ENCODE measurements around the gene MYADM. TPM values are rescaled to one million over a fixed set of nuclear protein-coding genes. Genes with fewer than 3 reads are reported as not detected.

Gene MYADM
- total and polyA plus RNA-seq, 2 of the 13 experiments (the other 11 are each of a cell fraction or from before 2014, with no cell fraction given), result 19.9 to 38.1 TPM

- no peak for TF ChIP-seq ZNF572 (CRISPR knock-in tag; IDR thresholded peaks at IDR 0.05)
- TF ChIP-seq ZNF788 (CRISPR knock-in tag; IDR thresholded peaks at IDR 0.05; ENCODE audit: borderline replicate concordance), result no peak
- no peak; the same call in 1 of the 2 replicates for TF ChIP-seq ZNF691 (CRISPR knock-in tag; IDR thresholded peaks at IDR 0.05; ENCODE audit: borderline replicate concordance, low read depth)
- TF ChIP-seq AHR (CRISPR knock-in tag; IDR thresholded peaks at IDR 0.05), result peak; percentile 85; the same call in 1 of the 2 replicates
- no peak for TF ChIP-seq SMAD9 (CRISPR knock-in tag; IDR thresholded peaks at IDR 0.05)
- TF ChIP-seq CBX1 (IDR thresholded peaks at IDR 0.05; ENCODE audit: low read depth), result no peak
- TF ChIP-seq MYC (CRISPR knock-in tag; IDR thresholded peaks at IDR 0.05; ENCODE audit: borderline replicate concordance), result peak; percentile 42; the same call in 1 of the 2 replicates
- no peak; the same call in 1 of the 2 replicates for TF ChIP-seq ZNF558 (CRISPR knock-in tag; IDR thresholded peaks at IDR 0.05; ENCODE audit: borderline replicate concordance)
- TF ChIP-seq ZFP62 (CRISPR knock-in tag; IDR thresholded peaks at IDR 0.05), result no peak
- TF ChIP-seq ZNF383 (CRISPR knock-in tag; IDR thresholded peaks at IDR 0.05; ENCODE audit: borderline replicate concordance), result no peak
- TF ChIP-seq PRDM15 (CRISPR knock-in tag; IDR thresholded peaks at IDR 0.05), result no peak
- TF ChIP-seq ZSCAN21 (CRISPR knock-in tag; IDR thresholded peaks at IDR 0.05; ENCODE audit: borderline replicate concordance), result 0 out of 2 replicates have a peak, but pooled peaks have one; percentile 37
- TF ChIP-seq ZNF510 (CRISPR knock-in tag; IDR thresholded peaks at IDR 0.05; ENCODE audit: low read depth), result no peak
- no peak for TF ChIP-seq GLMP (CRISPR knock-in tag; IDR thresholded peaks at IDR 0.05; ENCODE audit: borderline replicate concordance)
- peak; percentile 44 for TF ChIP-seq RAD21 (CRISPR knock-in tag; IDR thresholded peaks at IDR 0.05)
- no peak; the same call in 1 of the 2 replicates for TF ChIP-seq CREM (IDR thresholded peaks at IDR 0.05)
- TF ChIP-seq CREM (CRISPR knock-in tag; IDR thresholded peaks at IDR 0.05), result no peak
- TF ChIP-seq POLR2G (IDR thresholded peaks at IDR 0.05; ENCODE audit: low read depth, low read length), result peak; percentile 86
- no peak for TF ChIP-seq ZNF484 (CRISPR knock-in tag; IDR thresholded peaks at IDR 0.05; ENCODE audit: borderline replicate concordance, low read depth)
- TF ChIP-seq HIVEP1 (CRISPR knock-in tag; IDR thresholded peaks at IDR 0.05), result peak; percentile 39
- peak; percentile 51; the same call in 1 of the 2 replicates for TF ChIP-seq ZNF574 (CRISPR knock-in tag; IDR thresholded peaks at IDR 0.05)
Observed at GRCh38 chr19:53865918-53866864, 1.5 kb upstream of the MYADM start (continued).

Measured in HepG2 (cell line).